Amniotic stem cell (primary cell): ENCODE measurements around the gene CREB3L4.

ENCODE experiments used
- DNase-seq: peaks from one replicate; lab custom pipeline; 2025; lab: John Stamatoyannopoulos, UW

Gene CREB3L4

GRCh38 chr1:153937331-153937730 lies 30.4 kb upstream of the CREB3L4 start:
- DNase-seq, result no peak

GRCh38 chr1:153938996-153939395 lies 28.7 kb upstream of the CREB3L4 start:
- DNase-seq, result no peak

- DNase-seq, result no peak
Observed at GRCh38 chr1:153939476-153939875, 28.2 kb upstream of the CREB3L4 start.

- no peak for DNase-seq
Observed at GRCh38 chr1:153940756-153941155, 26.9 kb upstream of the CREB3L4 start.

GRCh38 chr1:153941826-153942725 lies 25.6 kb upstream of the CREB3L4 start:
- DNase-seq, result no peak

- DNase-seq, result no peak
Observed at GRCh38 chr1:153942766-153943549, 24.7 kb upstream of the CREB3L4 start.

- no peak for DNase-seq
Observed at GRCh38 chr1:153944005-153944826, 23.5 kb upstream of the CREB3L4 start.

- no peak for DNase-seq
Observed at GRCh38 chr1:153944827-153945117, 22.9 kb upstream of the CREB3L4 start.

- no peak for DNase-seq
Observed at GRCh38 chr1:153945131-153945794, 22.4 kb upstream of the CREB3L4 start.

GRCh38 chr1:153945795-153946621 lies 21.7 kb upstream of the CREB3L4 start:
- no peak for DNase-seq

GRCh38 chr1:153946622-153947241 lies 21.0 kb upstream of the CREB3L4 start, which contains the start of gene DENND4B:
Gene DENND4B, minus strand, starts transcription at chr1:153946718. Its CDS starts 2,344 bp downstream, at chr1:153944374.
- peak; percentile 46 for DNase-seq

- DNase-seq, result no peak
Observed at GRCh38 chr1:153951183-153951582, 16.5 kb upstream of the CREB3L4 start.

- no peak for DNase-seq
Observed at GRCh38 chr1:153951801-153952200, 15.9 kb upstream of the CREB3L4 start.

GRCh38 chr1:153953859-153954365 lies 13.8 kb upstream of the CREB3L4 start:
- DNase-seq, result no peak

GRCh38 chr1:153954826-153955225 lies 12.9 kb upstream of the CREB3L4 start:
- no peak for DNase-seq

- no peak for DNase-seq
Observed at GRCh38 chr1:153956997-153957715, 10.5 kb upstream of the CREB3L4 start.

GRCh38 chr1:153957744-153958110 lies 10.0 kb upstream of the CREB3L4 start:
- no peak for DNase-seq

GRCh38 chr1:153958111-153958960 lies 9.4 kb upstream of the CREB3L4 start, which contains the start of gene CRTC2:
Gene CRTC2, minus strand, starts transcription at chr1:153958612. Its CDS starts 115 bp downstream, at chr1:153958497.
- peak; percentile 98 for DNase-seq

GRCh38 chr1:153958961-153959260 lies 8.8 kb upstream of the CREB3L4 start:
- DNase-seq, result no peak
